Activated CD4-positive, alpha-beta T cell treated with anti-CD3 and anti-CD28 coated beads for 1 hour (primary cell): Measurements from ENCODE around the gene NQO1.
"Not testable (repeated sequence)": the region's sequence is repeated elsewhere in the genome, so short reads cannot be mapped to it uniquely, and the experiment has no call there.

ENCODE experiments used
- DNase-seq: peaks from one replicate; pipeline ENCODE4 v3.0.0-alpha.2; 2020

The NQO1 gene

GRCh38 chr16:69741951-69742904 is 15.9 kb upstream of the NQO1 start:
- DNase-seq, result no peak

- no peak for DNase-seq
These were observed 15.2 kb upstream of the NQO1 start for GRCh38 chr16:69741519-69741918.

- no peak for DNase-seq
These were observed 5.7 kb upstream of the NQO1 start for GRCh38 chr16:69732101-69732500.

GRCh38 chr16:69731280-69731679 is 4.9 kb upstream of the NQO1 start:
- DNase-seq, result not testable (repeated sequence)

- DNase-seq, result not testable (repeated sequence)
These were observed 2.7 kb upstream of the NQO1 start for GRCh38 chr16:69729030-69729429.

GRCh38 chr16:69727916-69728270 is 1.5 kb upstream of the NQO1 start:
- no peak for DNase-seq

- no peak for DNase-seq
These were observed 664 bp downstream of the NQO1 start for GRCh38 chr16:69725480-69726312.

GRCh38 chr16:69724981-69725479 is 1.3 kb downstream of the NQO1 start:
- DNase-seq, result no peak

- no peak for DNase-seq
These were observed 1.9 kb downstream of the NQO1 start for GRCh38 chr16:69724414-69724873.

- no peak for DNase-seq
These were observed 4.9 kb downstream of the NQO1 start for GRCh38 chr16:69721441-69721957.

- DNase-seq, result no peak
These were observed 5.4 kb downstream of the NQO1 start for GRCh38 chr16:69720822-69721430.

- DNase-seq, result no peak
These were observed 8.1 kb downstream of the NQO1 start for GRCh38 chr16:69718111-69718764.

GRCh38 chr16:69717066-69717465 is 9.3 kb downstream of the NQO1 start:
- DNase-seq, result no peak

GRCh38 chr16:69712914-69713581 is 13.3 kb downstream of the NQO1 start:
- no peak for DNase-seq

GRCh38 chr16:69712277-69712676 is 14.1 kb downstream of the NQO1 start:
- DNase-seq, result no peak

- DNase-seq, result no peak
These were observed 15.1 kb downstream of the NQO1 start for GRCh38 chr16:69711115-69711740.

GRCh38 chr16:69709456-69710084 is 16.8 kb downstream of the NQO1 start:
- no peak for DNase-seq

GRCh38 chr16:69707920-69708683 is 18.3 kb downstream of the NQO1 start:
- no peak for DNase-seq

- DNase-seq, result no peak
These were observed 19.4 kb downstream of the NQO1 start for GRCh38 chr16:69706975-69707340.
